Pons (tissue), 1 donor: ENCODE measurements around the gene AZU1.

Source experiments
- DNase-seq: peaks from one replicate; pipeline ENCODE4 v3.0.0-alpha.2; 2016; ENCODE audit warnings: low spot score

Gene AZU1

DNA sequence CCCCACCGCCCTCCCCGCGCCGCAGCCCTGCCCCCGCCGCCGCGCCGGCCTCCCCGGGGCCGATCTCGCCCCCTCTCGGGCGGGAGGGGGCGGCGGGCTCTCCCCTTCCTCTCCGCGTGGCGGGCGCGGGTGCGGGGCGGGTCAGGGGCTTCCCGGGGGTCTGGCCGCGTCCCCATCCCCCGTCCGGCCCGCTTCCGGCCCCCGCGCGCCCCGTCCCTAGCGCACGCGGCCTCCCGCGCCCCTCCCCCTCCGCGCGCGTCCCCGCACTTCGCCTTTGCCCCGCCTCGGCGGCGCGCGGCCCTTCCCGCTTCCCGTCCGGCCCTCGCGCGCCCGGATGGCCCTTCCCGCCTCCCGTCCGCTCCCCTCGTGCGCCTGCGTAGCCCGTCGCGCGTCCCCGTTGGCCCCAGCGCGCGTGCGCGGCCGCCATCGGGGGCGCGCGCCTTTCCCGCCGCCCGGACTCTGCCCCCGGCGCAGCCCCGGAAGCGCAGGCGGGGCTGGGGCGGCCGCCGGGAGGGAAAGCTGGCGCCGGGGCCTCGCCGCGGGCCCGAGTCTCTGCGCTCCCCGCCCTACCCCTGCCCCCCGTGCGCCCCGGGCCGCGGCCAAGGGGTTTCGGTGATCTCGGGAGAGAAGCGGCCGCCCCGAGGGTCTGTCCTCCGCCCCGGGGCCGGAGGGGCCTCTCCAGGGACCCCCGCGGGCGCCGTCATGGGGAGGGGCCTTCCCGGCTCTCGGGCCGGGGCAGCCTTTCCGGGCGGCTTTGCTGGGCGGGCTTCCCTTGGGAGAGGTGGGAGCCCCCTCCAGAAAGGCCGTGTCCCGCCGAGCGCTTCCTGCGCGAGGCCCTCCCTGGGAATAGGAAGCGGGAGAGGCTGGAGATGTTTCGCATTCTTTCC is 29.9 kb upstream of the AZU1 start:
- peak; percentile 71 for DNase-seq

DNA sequence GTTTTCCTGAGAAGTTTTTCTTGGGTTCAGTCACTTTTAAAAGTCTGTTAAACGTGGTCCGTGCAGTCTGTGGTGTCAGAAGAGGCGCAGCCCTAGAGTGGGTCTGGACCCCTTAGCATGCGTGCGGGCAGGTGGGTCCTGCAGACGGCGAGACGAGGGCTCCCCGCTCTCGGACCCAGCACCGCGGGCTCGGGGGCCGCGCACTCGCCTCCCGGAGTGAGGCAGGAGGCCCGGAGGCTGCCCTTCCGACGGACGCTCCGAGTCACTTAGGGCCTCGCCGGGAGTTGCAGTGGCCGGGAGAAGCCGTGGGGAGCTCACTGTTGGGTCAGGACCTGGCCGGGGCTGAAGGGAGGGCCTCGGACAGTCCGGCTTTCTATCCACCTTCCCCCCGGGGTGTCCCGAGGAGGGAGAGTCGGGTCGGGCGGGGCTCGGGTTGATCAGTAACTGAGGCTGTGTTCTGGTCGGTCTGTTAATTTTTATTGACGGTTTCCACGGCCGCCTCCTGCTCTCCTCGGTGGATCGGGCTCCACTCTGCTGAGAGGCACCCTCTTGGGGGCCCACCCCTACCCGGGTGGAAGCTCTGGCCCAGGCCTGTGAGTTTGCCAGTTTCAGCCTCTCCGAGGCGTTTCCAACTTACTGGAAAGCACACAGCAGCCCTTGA is 29.1 kb upstream of the AZU1 start:
- DNase-seq = no peak

DNA sequence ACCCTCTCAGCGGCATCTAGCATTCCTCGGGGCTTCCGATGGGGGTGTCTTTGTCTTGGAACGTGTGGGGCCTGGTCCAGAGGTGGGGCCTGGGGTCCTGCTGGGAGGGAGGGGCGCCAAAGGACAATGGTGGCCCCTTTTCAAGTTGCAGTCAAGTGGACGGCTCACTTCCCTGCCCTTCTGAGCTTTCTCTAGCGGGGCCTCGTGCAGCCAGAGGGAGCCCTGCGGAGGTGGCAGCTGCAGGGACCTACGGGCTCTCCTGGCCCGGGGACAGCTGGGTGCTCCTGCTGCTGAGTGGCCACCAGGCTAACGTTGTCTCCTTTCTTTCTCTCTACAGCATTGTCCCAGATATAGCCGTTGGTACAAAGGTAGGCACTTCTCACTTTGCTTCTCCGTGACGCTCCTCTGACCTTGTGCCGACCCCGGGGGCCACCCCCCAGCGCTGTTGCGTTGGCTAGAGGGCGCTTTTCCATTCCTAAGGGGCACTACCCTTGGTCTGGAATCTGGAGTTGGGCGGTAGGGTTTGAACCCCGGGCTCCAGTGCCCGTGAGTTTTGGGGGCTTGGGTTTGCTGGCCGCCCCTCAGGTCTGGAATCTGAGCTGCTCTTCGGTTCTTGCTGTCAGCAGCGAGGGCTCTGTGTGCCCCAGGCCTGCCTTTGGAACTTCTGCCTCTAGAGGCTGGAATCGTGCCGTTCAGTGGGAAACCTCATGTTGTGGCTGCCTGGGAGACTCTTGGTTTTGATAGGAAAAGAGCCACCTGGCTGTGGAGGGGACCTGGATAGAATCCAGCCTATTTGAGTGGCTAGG is 28.4 kb upstream of the AZU1 start:
- no peak for DNase-seq

DNA sequence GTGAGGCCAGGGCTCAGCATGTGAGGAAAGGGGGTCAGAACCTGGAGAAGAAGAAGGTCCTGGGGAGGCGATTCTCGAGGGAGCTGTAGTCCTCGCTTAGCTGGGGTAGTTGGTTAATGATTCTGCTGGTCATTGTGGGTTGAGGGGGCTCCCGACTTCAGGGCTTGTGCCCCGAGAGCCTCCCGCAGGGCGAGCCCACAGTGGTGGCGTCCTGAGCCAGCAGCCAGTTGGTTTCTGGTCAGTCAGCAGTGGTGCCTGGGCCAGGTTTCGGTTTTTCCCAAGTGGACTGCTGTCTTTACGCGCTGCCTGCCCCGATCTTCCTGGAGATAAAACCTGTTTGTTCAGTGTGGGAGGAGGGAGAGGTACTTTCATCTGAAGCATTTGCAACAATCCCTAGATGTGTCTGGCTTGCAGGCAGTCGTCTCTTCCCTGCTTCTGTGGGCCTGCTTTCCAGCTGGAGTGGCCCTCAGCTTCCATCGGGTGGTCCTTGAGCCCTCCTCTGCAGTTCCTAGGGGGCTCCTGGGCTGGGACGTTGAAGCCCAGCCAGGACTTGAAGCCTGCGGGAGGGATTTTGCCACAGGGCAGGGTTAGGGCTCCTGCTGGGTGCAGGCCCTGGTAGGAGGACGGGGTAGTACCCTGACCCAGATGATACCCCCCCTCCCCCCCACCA is 27.1 kb upstream of the AZU1 start:
- no peak for DNase-seq

DNA sequence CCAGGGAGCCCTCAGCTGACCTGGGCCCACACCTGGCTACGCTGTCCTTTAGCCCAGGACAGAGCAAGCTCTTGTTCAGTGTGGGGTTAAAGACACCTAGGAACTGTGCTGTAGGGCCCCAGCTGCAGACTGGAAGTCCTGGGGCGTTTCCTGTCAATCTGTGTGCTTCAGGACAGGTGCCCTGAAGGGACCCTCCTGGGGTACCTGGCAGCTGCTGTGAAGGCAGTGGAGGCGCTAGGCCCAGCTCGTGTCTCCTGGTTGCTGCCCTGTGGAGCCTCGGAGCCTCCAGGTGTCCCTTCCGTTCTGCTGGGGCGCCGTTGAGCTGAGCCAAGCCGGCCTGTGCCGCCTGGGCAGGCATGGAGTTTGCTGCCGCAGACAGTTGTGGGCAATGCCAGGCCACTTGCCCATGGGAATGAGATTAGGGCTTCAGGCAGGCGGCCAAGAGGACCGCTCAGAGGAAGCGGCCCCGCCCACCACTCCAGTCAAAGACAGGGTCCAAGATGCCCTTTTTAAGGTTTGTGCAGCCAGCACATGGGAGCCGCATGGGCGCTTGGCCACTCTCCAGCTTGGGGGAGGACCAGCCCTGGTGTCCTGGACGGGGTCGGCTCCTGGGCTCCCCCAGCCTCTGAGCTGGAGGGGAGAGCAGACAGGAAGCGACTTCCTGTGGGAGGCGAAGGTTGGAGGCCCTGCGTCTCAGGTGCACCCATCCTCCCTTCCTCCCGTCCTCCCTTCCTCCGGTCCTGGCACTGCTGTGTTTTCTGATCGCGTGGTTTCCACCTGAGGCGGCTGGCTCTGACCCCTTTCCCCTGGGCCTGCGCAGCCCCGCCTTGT is 26.4 kb upstream of the AZU1 start:
- no peak for DNase-seq

DNA sequence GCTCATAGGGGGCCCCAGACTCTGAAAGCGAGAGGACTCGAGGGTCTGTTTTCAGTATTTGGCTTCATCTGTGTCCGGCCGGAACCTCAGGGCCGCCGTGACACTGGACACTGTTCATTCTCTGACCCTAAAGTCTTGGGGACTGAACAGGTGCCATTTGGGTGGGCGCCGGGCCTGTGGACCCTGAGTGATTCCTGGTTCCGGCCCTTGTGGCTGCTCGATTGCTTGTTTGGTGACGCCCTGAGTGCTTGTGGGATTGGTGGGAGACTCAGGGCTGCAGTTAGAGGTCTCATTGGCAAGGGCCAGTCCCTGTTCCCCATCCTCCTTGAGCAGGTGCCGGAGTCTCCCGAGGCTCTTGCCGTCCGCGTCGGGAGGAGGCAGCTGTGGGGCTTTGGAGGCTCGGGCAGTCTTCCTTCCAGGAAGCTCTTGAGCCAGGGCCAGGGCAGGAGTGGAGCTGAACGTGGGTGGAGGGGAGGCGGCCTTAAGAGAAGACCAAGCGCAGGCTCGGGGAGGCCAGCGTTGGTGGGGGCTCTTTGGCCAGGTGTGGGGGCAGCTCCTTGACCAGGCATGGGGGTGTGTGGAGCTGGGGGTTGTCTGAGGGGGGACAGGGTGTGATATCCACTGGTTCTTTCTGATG is 25.7 kb upstream of the AZU1 start:
- DNase-seq = no peak

DNA sequence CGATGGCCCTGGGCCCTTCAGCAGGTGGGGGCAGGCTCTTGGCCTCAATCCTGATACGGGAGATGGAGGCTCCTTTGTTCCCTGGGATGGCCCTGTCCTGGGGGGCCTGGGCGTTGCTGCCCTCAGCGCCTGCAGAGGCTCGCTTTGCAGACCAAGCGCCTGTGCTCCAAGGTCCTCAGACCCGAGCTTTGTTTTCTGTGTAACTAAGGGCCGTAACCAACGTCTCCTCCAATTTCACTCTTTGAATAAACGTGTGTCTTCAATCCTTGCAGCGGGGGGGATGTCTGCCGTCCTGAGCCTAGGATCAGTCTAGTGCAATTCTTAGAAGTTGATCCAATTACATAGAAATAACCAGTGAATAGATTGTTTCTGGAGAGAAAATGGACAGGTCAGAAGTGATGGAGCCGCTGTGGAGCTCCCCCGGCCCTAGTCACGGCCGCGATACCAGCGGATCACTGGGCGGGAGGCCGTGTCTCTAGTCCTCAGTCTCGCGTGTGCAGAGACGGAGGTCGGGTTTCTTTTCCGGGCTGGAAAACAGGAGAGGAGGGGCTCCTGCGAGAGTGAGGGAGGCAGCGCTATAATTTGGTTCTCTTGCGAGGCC is 25.0 kb upstream of the AZU1 start:
- no peak for DNase-seq

DNA sequence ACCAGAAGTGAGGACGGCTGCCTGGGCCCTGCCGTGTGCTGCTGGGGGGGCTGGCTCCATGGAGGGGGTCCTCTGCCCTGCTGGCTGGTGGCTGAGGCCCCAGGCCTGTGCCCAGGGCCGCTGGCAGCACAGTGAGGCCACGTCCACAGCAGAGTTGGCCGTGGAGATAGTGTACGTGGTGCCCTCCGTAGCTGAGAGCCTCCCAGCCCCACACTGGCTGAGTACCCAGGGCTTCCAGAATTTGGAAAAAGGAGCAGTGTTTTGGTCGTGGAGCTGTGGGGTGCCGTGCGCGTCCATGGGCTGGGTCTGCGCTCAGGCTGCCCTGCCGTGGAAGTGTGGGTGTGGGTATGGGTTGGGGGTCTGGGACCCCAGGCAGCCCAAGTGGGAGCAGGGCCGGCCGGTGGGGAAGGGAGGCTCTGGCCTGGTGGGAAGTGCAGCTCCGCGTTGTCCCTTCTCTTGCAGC is 24.5 kb upstream of the AZU1 start:
- no peak for DNase-seq

DNA sequence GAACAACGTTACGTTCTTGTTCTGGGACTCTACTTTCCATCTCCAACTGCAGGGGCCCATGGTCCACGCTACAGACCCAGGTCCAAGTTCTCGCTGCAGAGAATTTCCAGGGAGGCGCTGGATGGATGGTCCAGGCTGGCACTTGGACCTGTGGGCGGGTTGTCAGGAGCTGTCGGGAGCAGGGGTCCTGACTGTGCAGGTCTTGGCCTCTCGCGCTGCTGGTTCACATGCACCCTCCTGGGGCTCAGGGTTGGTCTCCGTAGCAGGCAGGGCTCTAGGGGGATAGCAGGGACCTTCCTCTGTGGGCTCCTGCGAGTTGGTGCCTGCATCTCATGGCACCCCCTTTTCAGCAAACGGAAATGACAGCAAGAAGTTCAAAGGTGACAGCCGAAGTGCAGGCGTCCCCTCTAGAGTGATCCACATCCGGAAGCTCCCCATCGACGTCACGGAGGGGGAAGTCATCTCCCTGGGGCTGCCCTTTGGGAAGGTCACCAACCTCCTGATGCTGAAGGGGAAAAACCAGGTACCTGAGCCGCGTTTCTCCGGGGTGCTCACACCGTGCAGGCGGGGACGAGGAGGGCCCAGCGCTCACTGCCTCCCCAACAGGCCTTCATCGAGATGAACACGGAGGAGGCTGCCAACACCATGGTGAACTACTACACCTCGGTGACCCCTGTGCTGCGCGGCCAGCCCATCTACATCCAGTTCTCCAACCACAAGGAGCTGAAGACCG is 23.8 kb upstream of the AZU1 start:
- no peak for DNase-seq

DNA sequence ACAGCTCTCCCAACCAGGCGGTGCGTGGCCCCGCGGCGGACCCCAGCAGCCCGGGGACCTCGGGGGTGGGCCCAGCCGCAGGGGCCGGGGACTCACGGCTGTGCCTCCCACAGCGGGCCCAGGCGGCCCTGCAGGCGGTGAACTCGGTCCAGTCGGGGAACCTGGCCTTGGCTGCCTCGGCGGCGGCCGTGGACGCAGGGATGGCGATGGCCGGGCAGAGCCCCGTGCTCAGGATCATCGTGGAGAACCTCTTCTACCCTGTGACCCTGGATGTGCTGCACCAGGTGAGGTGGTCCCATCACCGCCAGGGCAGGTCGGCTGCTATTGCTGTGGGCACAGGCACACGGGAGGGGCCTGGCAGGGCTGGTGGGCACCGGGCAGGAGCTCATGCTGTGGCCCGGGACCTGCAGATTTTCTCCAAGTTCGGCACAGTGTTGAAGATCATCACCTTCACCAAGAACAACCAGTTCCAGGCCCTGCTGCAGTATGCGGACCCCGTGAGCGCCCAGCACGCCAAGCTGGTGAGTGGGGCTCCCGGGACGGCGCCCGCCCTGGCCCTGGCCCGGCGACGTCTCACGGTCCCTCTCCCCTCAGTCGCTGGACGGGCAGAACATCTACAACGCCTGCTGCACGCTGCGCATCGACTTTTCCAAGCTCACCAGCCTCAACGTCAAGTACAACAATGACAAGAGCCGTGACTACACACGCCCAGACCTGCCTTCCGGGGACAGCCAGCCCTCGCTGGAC is 23.0 kb upstream of the AZU1 start:
- no peak for DNase-seq

DNA sequence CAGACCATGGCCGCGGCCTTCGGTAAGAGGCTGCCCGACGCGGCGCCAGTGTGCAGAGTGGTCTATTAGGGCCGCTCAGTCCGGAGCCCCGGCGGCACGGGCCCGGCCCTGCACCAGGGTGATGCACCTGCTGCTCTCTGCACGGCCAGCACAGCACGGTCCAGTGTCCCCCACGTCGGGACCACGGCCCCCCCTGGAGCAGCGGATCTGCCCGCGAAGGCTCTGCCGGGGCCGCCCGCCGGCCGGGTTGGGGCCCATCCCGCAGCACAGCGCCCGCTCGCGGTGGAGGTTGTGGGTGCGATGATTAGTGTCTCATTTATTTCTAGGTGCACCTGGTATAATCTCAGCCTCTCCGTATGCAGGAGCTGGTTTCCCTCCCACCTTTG is 22.5 kb upstream of the AZU1 start:
- DNase-seq = no peak

DNA sequence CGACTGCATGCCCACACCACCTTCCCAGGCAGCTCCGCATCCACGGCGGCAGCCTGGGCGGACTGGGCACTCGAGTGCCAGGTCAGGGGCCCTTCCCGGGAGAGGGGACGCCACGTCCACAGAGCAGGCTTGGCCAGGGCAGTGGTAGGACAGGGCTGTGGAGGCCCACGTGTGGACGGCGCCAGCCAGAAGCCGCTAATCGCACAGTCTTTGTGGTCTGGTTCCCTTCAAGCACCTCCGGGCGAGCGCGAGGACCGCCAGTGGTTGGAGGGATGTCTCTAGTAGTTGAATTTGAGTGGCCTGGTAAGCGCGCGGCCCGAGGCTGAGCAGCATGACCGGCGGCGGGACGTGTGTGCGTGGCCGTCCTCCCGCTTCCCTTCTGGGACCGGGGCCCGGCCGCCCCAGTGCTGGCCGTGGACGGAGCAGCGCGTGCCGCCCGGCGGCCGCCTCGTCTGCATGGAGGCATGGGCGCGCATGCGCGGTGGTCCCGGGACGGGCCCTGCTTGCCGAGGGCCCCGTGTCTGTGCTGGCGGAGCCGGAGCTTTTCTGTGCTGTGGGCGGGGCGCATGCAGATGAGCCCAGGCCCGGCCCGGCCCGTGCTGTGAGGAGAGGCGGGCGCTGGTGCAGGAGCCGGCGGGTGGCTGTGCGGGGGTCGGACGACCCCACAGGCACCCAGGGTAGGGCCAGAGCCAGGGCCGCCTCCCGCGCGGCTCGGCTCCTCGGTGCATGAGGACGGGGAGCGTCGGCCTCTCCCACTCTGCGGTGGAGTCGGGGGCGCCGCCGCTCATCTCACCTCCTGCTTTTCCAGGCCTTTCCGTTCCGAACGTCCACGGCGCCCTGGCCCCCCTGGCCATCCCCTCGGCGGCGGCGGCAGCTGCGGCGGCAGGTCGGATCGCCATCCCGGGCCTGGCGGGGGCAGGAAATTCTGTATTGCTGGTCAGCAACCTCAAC is 21.8 kb upstream of the AZU1 start:
- no peak for DNase-seq

DNA sequence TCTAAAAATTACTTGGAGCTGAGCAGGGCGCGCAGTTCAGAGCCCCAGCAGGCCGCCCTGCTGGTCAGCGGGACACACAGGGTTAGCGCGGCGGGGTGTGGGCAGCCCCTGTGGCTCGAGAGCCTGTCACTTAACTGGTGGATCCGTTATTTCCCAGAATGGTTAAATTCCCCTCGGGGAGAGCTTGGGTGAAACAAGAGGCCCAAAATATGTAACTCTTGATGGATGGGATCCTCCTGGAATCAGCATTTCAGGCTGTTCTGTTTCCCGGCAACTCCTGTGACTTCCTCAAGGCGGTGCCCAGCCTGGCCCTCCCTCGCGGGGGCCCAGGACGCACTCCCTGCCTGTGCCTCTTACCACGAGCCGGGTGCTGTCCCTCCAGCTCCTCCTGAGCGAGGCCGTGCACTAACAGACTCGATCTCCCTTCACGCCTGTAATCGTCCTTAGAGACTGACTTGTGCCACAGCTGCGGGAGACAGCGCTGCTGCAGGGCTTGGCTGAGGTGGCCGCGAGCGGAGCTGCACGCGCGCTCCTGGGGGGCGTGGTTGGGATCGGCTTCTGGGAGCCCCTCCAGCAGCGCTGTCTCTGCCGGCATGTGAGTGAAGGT is 20.7 kb upstream of the AZU1 start:
- DNase-seq = no peak

DNA sequence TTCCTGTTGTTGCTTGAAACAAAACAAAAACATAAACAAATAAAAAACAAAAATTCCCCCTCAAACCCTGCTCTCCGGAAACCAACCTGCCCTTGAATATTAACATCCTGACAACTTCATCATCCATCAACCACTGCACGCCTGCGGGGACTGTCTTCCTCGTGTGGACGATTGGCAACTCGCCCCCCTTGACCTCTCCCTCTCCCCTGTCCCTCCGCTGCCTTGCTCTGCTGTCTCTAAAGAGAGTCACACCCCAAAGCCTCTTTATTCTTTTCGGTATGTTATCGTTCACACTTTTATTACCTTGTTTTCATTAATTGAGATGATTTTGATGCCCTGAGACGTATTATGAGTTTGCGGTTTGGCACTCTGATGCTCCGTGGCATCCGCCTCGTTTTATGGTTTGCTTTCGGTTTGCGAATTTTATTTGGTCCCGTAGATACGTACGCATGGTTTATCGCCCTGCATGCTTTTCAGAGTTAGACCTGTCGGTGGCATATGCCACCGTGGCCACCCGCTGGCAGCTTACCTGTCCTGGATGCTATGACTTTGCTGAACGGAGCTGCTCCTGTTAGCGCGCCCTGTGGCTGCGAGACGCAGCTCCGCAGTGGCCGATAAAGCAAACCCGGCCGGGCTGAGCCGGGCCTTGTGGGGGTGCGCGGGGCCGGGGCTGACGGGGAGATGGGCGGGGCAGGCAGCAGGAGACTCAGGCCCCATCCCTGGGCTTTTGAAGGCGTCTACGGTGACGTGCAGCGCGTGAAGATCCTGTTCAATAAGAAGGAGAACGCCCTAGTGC is 19.8 kb upstream of the AZU1 start:
- DNase-seq = no peak

DNA sequence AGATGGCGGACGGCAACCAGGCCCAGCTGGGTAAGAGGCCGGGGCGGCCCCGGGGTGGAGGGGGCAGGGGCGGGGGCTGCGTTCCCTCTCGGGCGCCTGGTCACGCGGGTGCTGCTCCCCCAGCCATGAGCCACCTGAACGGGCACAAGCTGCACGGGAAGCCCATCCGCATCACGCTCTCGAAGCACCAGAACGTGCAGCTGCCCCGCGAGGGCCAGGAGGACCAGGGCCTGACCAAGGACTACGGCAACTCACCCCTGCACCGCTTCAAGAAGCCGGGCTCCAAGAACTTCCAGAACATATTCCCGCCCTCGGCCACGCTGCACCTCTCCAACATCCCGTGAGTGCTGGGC is 19.2 kb upstream of the AZU1 start:
- DNase-seq = no peak

DNA sequence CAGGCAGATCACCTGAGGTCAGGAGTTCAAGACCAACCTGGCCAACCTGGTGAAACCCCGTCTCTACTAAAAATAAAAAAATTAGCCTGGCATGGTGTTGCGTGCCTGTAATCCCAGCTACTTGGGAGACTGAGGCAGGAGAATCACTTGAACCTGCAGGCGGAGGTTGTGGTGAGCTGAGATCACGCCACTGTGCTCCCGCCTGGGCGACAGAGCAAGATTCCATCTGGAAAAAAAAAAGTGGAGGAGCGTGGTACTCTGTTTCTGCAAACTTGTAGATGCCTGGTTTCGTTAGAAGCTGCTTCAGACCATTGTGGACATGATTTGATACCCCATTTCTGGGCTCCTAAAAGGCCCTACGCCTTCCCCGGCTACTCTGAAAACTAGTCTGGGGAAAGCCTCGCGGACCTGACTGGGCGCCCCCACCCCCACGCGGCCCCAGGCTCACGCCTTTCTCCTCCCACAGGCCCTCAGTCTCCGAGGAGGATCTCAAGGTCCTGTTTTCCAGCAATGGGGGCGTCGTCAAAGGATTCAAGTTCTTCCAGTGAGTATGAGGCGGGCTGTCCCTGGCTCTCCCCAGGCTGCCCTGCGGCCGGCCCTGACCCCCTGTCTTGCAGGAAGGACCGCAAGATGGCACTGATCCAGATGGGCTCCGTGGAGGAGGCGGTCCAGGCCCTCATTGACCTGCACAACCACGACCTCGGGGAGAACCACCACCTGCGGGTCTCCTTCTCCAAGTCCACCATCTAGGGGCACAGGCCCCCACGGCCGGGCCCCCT is 17.4 kb upstream of the AZU1 start:
- DNase-seq = no peak
